ENCODE measurements around the gene NRG2. TPM values are rescaled to one million over a fixed set of nuclear protein-coding genes. Genes with fewer than 3 reads are reported as not detected.

NRG2 gene
- total and polyA plus RNA-seq, 2 of the 8 experiments (the other 6 are each of a cell fraction or from before 2014, with no cell fraction given): 0.27 to 0.54 TPM

DNA sequence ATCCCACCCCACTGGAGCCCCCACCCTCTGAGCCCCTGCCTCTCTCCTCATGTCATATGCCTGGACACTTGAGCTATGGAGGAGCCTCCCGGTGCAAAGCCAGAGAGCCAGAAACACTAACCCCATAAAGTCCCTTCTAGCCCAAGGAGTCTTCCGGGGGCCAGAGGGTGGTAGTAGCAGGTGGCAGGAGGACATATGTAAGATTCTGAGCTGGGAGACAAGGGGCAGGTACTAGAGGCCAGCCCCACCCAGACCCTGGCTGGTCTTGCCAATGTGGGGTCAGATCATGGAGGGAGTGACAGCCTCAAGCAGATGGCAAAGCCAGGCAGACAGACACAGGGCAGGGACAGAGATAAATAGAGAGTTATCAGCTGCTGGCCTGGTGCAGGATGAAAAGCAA lies 184.1 kb downstream of the NRG2 start:
- WGBS, 2 experiments (ENCODE audit: extremely low coverage in 1 of 2, insufficient coverage in 1 of 2, insufficient read length in 1 of 2, insufficient replicate concordance in 2 of 2, low coverage in 1 of 2, low lambda C conversion rate in 2 of 2, missing lambda C conversion rate in 1 of 2): 89% methylated on average over 2 of the region's 2 CpGs; no CpG with 5 or more reads in 1 of the 2 experiments
- ChIA-PET CTCF (ENCODE audit: partially characterized antibody) (interaction anchor here (0.9 to 13.2 kb wide), 10 partner anchors 12 to 226 kb away, joined by 3 to 173 read pairs (median 20); no protein-coding TSS in a partner anchor), POLR2A (ENCODE audit: partially characterized antibody) (interaction anchor here (1.2 kb wide), 1 partner anchor 10 kb away, joined by 3 read pairs; no protein-coding TSS in a partner anchor)

More for the DNA sequence above, 184.1 kb downstream of the NRG2 start:
- Histone ChIP-seq H2AFZ (ENCODE audit: low read length) (no peak overlapping the region), H3K4me1 (replicated peaks in 1 of 4; ENCODE audit: control insufficient read depth in 3 of 4, insufficient read depth in 4 of 4, low read length in 3 of 4) (no peaks in the 10 kb centered on the region), H3K36me3 (ENCODE audit: control insufficient read depth in 2 of 4, insufficient read depth in 4 of 4, low read length in 3 of 4) (no peaks in the 10 kb centered on the region), H3K56ac (replicated peaks; ENCODE audit: insufficient read length, low read depth, low read length) (no peak overlapping the region), H2BK15ac (ENCODE audit: low read length) (no peak overlapping the region), H2BK20ac (ENCODE audit: low read length) (no peak overlapping the region), H3K79me1 (ENCODE audit: low read depth, low read length) (no peaks in the 10 kb centered on the region), H3K4me2 (ENCODE audit: insufficient read depth in 1 of 2, low read depth in 2 of 2, low read length in 2 of 2) (no peak overlapping the region), H4K8ac (ENCODE audit: extremely low read depth, insufficient read depth, low read length) (no peak overlapping the region), H3K23ac (ENCODE audit: insufficient read length) (no peak overlapping the region), H3K27ac (ENCODE audit: low read depth, low read length) (no peak overlapping the region), H3K23me2 (ENCODE audit: low read depth, low read length) (no peaks in the 10 kb centered on the region), H4K20me1 (replicated peaks in 1 of 2; ENCODE audit: control insufficient read depth in 1 of 2, insufficient read depth in 2 of 2, low read length in 2 of 2) (no peaks in the 10 kb centered on the region), H2BK5ac (ENCODE audit: low read depth, low read length) (no peak overlapping the region), H3K14ac (ENCODE audit: insufficient read length) (no peak overlapping the region), H3K9me3 (ENCODE audit: insufficient read depth in 2 of 2, low read depth in 1 of 2, low read length in 1 of 2) (no peaks in the 10 kb centered on the region), H3K27me3 (replicated peaks in 1 of 4; ENCODE audit: control insufficient read depth in 3 of 4, extremely low read depth in 1 of 4, insufficient read depth in 3 of 4, low read length in 3 of 4) (peaks cover 0 to 4% (median 0%) of the 10 kb centered on the region in 4 experiments; a peak in 2 of 7 replicates), H4K91ac (replicated peaks; ENCODE audit: insufficient read length, low read length) (no peak overlapping the region), H2BK12ac (ENCODE audit: low read depth, low read length) (no peak overlapping the region), H2AK5ac (ENCODE audit: low read depth, low read length) (no peak overlapping the region), H3K4me3 (ENCODE audit: extremely low read depth in 1 of 4, insufficient read depth in 2 of 4, low read depth in 3 of 4, low read length in 4 of 4) (no peak overlapping the region), H3K18ac (ENCODE audit: extremely low read depth, low read length) (no peak overlapping the region), H3K4ac (replicated peaks; ENCODE audit: insufficient read length, low read depth, low read length) (no peak overlapping the region), H2BK120ac (replicated peaks; ENCODE audit: low read depth, low read length) (no peak overlapping the region), H3K9ac (replicated peaks in 1 of 4; ENCODE audit: extremely low read depth in 1 of 4, low read depth in 3 of 4, low read length in 3 of 4) (no peak overlapping the region), H4K5ac (ENCODE audit: insufficient read length, low read depth, low read length) (no peak overlapping the region), H3K79me2 (ENCODE audit: control insufficient read depth in 1 of 2, insufficient read depth in 2 of 2, low read length in 2 of 2) (no peaks in the 10 kb centered on the region)
- no peak for TF ChIP-seq RBBP5 (IDR thresholded peaks at IDR 0.05; ENCODE audit: borderline replicate concordance, low read depth, low read length)
- no peak for TF ChIP-seq HDAC2 (IDR thresholded peaks at IDR 0.05; ENCODE audit: borderline replicate concordance in 1 of 2, low read depth in 2 of 2, low read length in 2 of 2)
- DNase-seq (ENCODE audit: low read depth in 1 of 2, low spot score in 2 of 2) (no peak), FAIRE-seq (no peak)

All from H1 (cell line).